ENCODE measurements around the gene LRRFIP2.

LRRFIP2 gene

DNA sequence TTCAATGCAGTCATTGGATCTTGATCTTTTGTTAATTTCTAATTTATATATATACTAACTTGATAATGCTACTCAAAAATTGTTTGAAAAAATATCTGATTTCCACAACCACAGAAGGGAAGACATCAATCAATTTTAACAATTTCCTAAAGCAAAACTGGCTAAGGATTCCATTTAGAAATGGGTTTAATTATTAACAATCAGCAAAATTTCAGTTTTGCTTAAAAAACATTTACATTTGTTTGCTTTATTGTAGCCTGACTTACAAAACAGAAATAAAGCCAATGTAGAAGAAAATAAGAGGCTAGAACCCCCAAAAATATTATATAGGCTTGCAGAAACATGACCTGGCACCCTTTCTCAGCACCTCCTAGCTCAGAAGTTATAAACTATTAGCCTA lies 74.9 kb downstream of the LRRFIP2 start:
- DNase-seq: no peak
- H3K27me3 ChIP-seq: no peaks in the 10 kb centered on the region
- no peaks in the 10 kb centered on the region for H3K36me3 ChIP-seq
- H3K4me1 ChIP-seq: no peaks in the 10 kb centered on the region
- H3K9me3 ChIP-seq: no peaks in the 10 kb centered on the region
- no peak overlapping the region for H3K4me3 ChIP-seq (ENCODE audit: low read depth, low read length)
- TF ChIP-seq CTCF (IDR thresholded peaks at IDR 0.05; ENCODE audit: low read depth, low read length): no peak

DNA sequence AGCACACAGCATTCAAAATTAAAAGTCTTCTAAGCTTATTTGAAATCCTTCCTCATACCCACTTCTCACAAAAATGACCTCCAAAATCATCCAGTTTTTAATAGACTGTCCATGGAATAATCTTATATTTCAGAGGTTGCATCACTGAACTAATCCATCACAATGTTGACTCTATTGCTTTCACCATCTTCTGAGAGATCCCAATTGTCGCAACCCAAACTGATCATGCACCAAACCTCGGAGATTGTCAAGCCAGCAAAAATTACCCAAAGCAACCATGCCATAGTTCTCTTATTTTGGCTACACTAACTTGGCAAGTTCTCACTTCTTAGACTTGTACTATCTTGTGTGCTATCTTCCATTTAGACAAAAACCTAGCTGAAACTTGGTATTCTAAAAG lies 75.5 kb downstream of the LRRFIP2 start:
- no peak for TF ChIP-seq CTCF (IDR thresholded peaks at IDR 0.05; ENCODE audit: low read depth, low read length)
- H3K27me3 ChIP-seq: no peaks in the 10 kb centered on the region
- no peaks in the 10 kb centered on the region for H3K9me3 ChIP-seq
- DNase-seq: no peak
- H3K4me3 ChIP-seq (ENCODE audit: low read depth, low read length): no peak overlapping the region
- no peaks in the 10 kb centered on the region for H3K36me3 ChIP-seq
- H3K4me1 ChIP-seq: no peaks in the 10 kb centered on the region

- no peaks in the 10 kb centered on the region for H3K27me3 ChIP-seq
- no peak for TF ChIP-seq CTCF (IDR thresholded peaks at IDR 0.05; ENCODE audit: low read depth, low read length)
- H3K4me1 ChIP-seq: no peaks in the 10 kb centered on the region
- H3K4me3 ChIP-seq (ENCODE audit: low read depth, low read length): no peak overlapping the region
- no peak for DNase-seq
- H3K36me3 ChIP-seq: no peaks in the 10 kb centered on the region
- H3K9me3 ChIP-seq: no peaks in the 10 kb centered on the region
Observed at GRCh38 chr3:37097776-37098175, 76.6 kb downstream of the LRRFIP2 start.

DNA sequence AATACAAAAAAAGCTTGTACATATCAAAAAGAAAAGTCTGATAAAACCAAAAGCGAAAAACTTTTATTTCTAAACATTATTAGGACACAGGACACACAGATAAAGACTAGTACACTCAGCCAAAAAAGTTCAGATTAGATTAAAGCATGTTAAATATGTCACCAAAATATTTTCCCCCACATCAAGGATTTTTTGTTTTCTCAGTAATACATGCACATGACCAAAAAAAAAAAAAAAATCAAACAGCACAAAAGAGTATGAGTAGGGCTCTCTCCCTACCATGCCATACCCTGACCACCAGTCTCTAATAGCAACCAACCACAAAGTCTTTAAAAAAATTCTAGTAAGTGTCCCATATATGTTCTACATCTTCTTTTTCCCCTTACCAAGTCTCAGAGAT lies 77.4 kb downstream of the LRRFIP2 start:
- Histone ChIP-seq H3K9me3 (no peaks in the 10 kb centered on the region), H3K36me3 (no peaks in the 10 kb centered on the region), H3K4me1 (no peaks in the 10 kb centered on the region), H3K27me3 (no peaks in the 10 kb centered on the region), H3K4me3 (ENCODE audit: low read depth, low read length) (no peak overlapping the region)
- TF ChIP-seq CTCF (IDR thresholded peaks at IDR 0.05; ENCODE audit: low read depth, low read length): no peak
- DNase-seq: no peak

- no peak for DNase-seq
- Histone ChIP-seq H3K4me1 (no peaks in the 10 kb centered on the region), H3K4me3 (ENCODE audit: low read depth, low read length) (no peak overlapping the region), H3K36me3 (no peaks in the 10 kb centered on the region), H3K27me3 (no peaks in the 10 kb centered on the region), H3K9me3 (no peaks in the 10 kb centered on the region)
- no peak for TF ChIP-seq CTCF (IDR thresholded peaks at IDR 0.05; ENCODE audit: low read depth, low read length)
Observed at GRCh38 chr3:37096288-37096687, 78.1 kb downstream of the LRRFIP2 start.

DNA sequence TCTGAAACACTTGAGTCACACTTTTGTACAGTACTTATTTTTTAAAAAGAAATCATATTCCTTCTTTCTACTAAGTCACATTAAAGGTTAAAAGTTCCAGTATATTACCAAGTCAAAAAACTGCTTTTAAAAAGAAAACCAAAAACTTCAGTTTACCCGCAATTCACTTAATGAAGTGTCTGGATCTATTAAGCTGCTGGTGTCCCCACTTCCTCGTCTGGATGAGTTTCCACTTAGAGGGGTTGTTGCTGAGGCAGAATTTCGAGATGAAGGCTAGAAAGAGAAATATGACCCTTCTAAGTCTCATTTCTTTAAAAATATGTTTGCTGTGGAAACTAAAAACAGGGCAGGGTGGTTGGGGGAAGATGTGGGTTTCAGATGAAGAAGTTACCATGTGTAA lies 79.7 kb downstream of the LRRFIP2 start:
- TF ChIP-seq CTCF (IDR thresholded peaks at IDR 0.05; ENCODE audit: low read depth, low read length): no peak
- no peaks in the 10 kb centered on the region for H3K4me1 ChIP-seq
- no peaks in the 10 kb centered on the region for H3K36me3 ChIP-seq
- H3K4me3 ChIP-seq (ENCODE audit: low read depth, low read length): no peak overlapping the region
- DNase-seq: no peak
- H3K9me3 ChIP-seq: no peaks in the 10 kb centered on the region
- H3K27me3 ChIP-seq: no peaks in the 10 kb centered on the region

Data from BE2C (cell line).